NCI-H1436 (cell line): ENCODE measurements around the gene ITGAX.

ENCODE experiments used
- DNase-seq: peaks from one replicate; lab custom pipeline; 2025; lab: John Stamatoyannopoulos, UW

Gene ITGAX

DNA sequence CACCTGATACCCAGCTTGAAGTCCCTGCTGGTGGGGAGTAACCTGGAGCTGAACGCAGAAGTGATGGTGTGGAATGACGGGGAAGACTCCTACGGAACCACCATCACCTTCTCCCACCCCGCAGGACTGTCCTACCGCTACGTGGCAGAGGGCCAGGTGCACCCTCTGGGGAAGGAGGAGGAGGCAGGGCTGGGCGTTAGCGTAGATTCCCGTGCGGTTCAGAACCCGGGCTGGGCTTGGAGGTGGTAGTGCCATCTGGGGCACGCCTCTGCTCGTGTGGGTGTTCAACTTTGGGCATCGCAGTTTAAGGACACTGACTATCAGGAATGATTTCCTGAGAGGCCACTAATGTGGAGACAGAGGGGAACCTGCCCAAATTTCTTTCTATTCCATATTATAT lies 18.3 kb downstream of the ITGAX start:
- DNase-seq = no peak

DNA sequence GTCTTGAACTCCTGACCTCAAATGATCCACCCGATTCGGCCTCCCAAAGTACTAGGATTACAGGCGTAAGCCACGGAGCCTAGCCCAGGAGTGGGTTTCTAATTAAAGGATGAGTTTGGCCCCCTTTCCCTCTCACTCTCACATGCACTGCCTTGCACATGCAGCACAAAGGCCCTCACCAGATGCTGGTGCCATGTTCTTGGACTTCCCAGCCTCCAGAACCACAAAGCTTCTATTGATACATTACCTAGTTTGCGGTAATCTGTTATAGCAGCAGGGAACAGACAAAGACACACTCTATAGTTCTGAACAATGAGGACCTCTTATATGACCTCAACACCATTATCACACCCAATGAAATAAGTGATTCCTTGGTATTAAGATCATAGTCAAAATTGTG lies 20.3 kb downstream of the ITGAX start:
- DNase-seq = no peak

GRCh38 chr16:31376705-31377104 lies 21.7 kb downstream of the ITGAX start:
- DNase-seq = no peak

- no peak for DNase-seq
Measured at GRCh38 chr16:31377210-31377903, 22.4 kb downstream of the ITGAX start.

GRCh38 chr16:31380201-31380600 lies 25.2 kb downstream of the ITGAX start:
- no peak for DNase-seq

GRCh38 chr16:31382485-31383161 lies 27.6 kb downstream of the ITGAX start:
- peak; percentile 38 for DNase-seq

- DNase-seq = no peak
Measured at GRCh38 chr16:31385680-31386079, 30.7 kb downstream of the ITGAX start.

DNA sequence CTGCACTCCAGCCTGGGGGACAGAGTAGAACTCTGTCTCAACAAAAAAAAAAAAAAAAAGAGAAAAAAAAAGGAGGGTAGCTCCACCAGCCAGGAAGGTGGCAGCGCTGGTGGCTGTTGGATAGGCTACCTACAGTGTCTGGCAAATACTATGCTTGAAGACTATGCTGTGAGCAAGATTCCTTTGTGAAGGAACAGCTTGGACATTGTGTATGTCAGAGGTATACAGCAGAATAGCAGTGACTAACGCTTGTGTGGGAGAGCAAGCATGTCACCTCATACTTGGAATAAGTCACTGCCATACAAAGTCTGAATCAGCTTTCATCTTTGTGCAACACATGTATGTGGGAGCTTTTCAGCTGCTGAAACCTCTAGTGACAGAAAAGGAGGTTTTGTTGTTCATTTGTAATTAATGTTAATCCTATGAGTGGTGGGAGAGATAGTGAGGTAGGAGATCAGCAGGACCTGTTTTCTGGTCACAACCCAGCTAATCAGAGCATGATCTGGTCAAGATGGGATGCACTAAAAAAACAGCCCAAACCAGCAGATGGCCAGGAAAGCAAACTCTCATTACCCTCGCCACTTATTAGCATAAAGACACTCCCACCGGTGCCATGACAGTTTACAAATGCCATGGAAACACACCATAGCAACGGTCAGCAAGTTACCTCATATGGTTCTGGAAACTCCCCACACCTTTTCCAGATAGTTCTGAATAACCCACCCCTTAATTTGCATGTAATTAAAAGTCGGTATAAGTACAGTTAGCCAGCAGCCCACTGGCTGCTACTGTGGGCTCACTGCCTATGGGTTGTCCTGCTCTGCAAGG lies 31.4 kb downstream of the ITGAX start:
- no peak for DNase-seq

DNA sequence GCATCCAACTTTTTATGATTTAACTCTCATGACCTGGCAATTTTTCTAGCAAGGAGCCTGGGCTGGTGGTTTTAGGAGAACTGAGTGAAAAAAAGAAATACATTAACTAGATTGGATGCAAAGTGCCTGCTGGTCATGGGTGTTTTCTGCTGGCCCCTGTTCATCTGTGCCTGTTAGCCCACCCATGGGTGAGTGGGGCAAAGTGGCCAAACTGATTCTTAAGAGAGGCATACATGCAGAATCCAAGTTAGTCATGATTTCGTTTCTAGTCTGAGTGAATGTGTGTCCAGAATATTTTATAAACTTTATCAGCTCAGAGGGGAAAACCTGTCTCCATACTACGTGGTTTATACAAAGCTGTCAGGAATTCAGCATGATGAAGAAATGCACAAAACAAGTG lies 33.6 kb downstream of the ITGAX start:
- no peak for DNase-seq

- DNase-seq = no peak
Measured at GRCh38 chr16:31390504-31391041, 35.6 kb downstream of the ITGAX start.

DNA sequence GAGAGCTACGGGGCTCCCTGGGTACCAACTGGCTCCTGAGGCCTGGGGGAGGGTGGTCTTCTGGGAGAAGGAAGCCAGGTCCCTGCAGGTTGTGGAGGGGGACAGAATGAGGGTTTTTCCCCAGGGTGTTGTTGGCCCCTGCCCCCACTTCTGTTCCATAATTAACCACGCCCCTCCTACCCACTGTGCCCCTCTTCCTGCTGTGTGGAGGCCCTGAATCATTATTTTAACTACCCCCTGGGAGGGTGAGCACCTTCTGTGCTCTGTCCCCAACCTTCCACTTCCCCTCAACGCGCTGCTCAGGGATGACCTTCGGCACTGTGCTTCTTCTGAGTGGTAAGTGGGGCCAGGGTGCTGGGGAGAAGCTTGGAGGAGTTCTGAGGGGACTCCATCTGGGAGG lies 38.1 kb downstream of the ITGAX start, which contains the start of gene ITGAD:
ITGAD (plus strand) TSS at position 280 of the 400 bp plus-strand sequence; CDS start at position 306, 26 bp downstream.
- no peak for DNase-seq

DNA sequence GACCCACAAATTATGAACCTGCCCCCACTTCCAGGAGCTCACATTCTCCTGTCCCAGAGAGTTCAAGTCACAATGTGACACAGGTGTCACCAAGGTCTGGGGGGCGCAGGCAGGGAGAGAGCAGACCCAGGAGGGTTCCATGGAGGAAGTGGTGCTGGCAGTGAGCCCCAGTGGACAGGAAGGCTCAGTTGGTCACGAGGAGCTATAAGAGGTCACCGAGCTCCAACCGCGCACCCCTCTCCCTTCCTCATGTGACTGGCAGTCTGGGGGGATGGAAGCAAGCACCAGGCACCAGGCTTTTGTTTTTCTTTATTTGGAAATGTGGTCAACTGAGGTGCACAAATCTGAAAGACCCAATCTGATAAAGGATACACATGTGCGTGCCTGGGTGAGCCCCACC lies 40.7 kb downstream of the ITGAX start:
- DNase-seq = no peak

DNA sequence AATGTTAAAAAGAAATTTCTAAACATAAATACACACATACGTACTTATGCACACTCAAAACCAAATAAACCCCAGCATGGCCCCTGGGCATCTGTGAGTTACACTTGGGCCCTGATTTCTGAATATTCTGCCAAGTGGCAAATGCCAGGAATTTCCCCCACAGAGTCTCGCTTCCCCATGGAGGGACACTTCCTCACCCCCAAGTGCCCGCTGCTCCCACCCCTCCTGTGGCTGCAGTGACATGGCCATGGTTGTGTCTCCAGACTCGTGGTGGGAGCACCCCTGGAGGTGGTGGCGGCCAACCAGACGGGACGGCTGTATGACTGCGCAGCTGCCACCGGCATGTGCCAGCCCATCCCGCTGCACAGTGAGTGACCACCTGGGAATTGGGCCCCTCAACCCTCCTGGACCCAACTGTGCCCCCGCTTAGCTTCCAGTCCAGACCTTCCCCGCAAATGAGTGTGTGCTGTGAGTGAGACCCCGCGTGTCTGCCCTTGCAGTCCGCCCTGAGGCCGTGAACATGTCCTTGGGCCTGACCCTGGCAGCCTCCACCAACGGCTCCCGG lies 42.2 kb downstream of the ITGAX start:
- DNase-seq = no peak

DNA sequence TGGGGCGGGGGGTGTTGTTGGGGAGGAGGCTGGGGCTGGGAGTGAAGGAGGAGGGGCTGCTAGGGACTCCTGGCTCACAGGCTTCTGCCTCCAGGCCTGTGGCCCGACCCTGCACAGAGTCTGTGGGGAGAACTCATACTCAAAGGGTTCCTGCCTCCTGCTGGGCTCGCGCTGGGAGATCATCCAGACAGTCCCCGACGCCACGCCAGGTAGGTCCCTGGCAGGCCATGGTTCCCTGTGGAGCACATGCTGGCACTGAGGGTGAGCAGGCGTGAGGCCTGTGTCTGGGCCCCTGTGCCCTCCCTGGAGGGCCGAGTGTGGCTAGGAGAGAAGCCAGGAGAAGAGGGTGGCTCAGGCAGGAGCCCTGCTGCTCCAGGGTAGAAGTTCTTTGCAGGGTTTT lies 42.7 kb downstream of the ITGAX start:
- no peak for DNase-seq

DNA sequence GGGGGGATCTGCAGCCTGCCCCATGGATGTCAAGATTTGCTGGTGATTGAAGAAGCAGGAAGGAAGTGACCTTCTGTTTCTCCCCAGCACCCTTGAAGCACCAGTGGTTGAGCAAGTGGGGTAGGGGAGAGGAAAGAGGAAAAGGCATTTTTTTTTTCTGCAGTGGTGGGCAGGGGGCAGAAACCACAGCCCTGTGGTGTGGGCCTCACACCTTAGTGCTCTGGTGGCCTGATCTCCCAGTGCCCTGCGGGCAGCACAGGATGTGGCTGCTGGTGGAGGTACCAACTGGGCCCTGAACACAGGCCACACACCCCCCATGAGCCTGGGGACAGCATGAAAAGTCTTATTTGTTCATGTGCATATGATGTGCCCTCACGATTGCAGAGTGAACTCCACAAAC lies 45.2 kb downstream of the ITGAX start:
- DNase-seq = no peak

GRCh38 chr16:31401436-31401835 lies 46.5 kb downstream of the ITGAX start:
- DNase-seq = no peak

- no peak for DNase-seq
Measured at GRCh38 chr16:31402687-31403086, 47.7 kb downstream of the ITGAX start.

GRCh38 chr16:31403590-31404352 lies 48.8 kb downstream of the ITGAX start:
- DNase-seq = no peak

DNA sequence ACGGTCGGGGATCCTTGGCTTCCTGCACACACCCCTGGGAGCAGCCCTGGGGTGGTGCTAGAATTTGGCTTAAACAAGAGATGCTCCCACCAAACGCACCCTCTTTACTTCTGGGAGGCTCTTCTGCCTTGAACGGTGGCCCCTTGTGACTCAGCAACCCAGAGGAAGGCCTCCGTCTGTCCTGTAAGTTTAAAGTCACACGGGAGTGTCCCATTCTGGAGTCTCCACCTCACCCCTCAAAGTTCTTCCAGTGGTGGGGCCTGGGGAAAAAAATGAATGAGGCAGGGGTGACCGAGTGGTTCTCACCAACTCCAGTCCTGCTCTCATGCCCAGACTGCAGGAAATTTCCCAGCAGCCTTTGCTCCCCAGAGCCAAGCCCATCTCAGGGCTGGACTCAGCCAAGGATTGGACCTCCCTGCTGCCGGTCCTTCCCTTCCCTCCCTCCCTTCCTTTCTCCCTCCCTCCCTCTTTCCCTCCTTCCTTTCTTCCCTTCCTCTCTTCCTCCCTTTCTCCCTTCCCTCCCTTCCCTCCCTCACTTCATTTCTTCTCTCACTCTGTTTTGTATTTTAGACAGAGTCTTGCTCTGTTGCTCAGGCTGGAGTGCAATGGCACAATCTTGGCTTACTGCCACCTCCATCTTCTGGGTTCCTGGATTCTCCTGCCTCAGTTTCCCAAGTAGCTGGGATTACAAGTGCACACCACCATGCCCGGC lies 49.5 kb downstream of the ITGAX start:
- DNase-seq = no peak

- DNase-seq = no peak
Measured at GRCh38 chr16:31407406-31407805, 52.4 kb downstream of the ITGAX start.

GRCh38 chr16:31409433-31409832 lies 54.5 kb downstream of the ITGAX start:
- DNase-seq = no peak
